Activated naive CD4-positive, alpha-beta T cell treated with Interleukin-2 at 50 U/mL for 16 hours (primary cell): ENCODE data around the gene BCAS4.
"Not testable (repeated sequence)": the region's sequence is repeated elsewhere in the genome, so short reads cannot be mapped to it uniquely, and the experiment has no call there.

Experiments
- DNase-seq: peaks from one replicate; pipeline ENCODE4 v3.0.0-alpha.2; 2020

The BCAS4 gene

GRCh38 chr20:50879649-50880550 lies 85.0 kb downstream of the BCAS4 start:
- no peak for DNase-seq

- not testable (repeated sequence) for DNase-seq
Measured at GRCh38 chr20:50881759-50882424, 87.0 kb downstream of the BCAS4 start.

- DNase-seq, result no peak
Measured at GRCh38 chr20:50883856-50884255, 89.0 kb downstream of the BCAS4 start.

GRCh38 chr20:50885068-50885467 lies 90.2 kb downstream of the BCAS4 start:
- DNase-seq, result no peak

GRCh38 chr20:50885781-50886180 lies 90.9 kb downstream of the BCAS4 start:
- no peak for DNase-seq

GRCh38 chr20:50886184-50886790 lies 91.4 kb downstream of the BCAS4 start:
- DNase-seq, result no peak

- DNase-seq, result no peak
Measured at GRCh38 chr20:50887576-50887975, 92.7 kb downstream of the BCAS4 start.

GRCh38 chr20:50891138-50891537 lies 96.3 kb downstream of the BCAS4 start:
- no peak for DNase-seq

- DNase-seq, result no peak
Measured at GRCh38 chr20:50892394-50892793, 97.5 kb downstream of the BCAS4 start.

- DNase-seq, result no peak
Measured at GRCh38 chr20:50893620-50894019, 98.8 kb downstream of the BCAS4 start.

GRCh38 chr20:50895111-50895830 lies 100.4 kb downstream of the BCAS4 start:
- no peak for DNase-seq

GRCh38 chr20:50898475-50898874 lies 103.6 kb downstream of the BCAS4 start:
- no peak for DNase-seq

GRCh38 chr20:50900261-50900660 lies 105.4 kb downstream of the BCAS4 start:
- DNase-seq, result no peak

- no peak for DNase-seq
Measured at GRCh38 chr20:50901301-50901700, 106.4 kb downstream of the BCAS4 start.

- DNase-seq, result no peak
Measured at GRCh38 chr20:50903353-50904051, 108.6 kb downstream of the BCAS4 start.

GRCh38 chr20:50904067-50904570 lies 109.3 kb downstream of the BCAS4 start:
- no peak for DNase-seq

GRCh38 chr20:50909413-50909812 lies 114.6 kb downstream of the BCAS4 start:
- no peak for DNase-seq

GRCh38 chr20:50911030-50911429 lies 116.2 kb downstream of the BCAS4 start:
- no peak for DNase-seq

GRCh38 chr20:50911716-50912115 lies 116.9 kb downstream of the BCAS4 start:
- no peak for DNase-seq

GRCh38 chr20:50913690-50914375 lies 119.0 kb downstream of the BCAS4 start:
- peak; percentile 13 for DNase-seq

- no peak for DNase-seq
Measured at GRCh38 chr20:50915424-50915823, 120.6 kb downstream of the BCAS4 start.

GRCh38 chr20:50916257-50916656 lies 121.4 kb downstream of the BCAS4 start:
- no peak for DNase-seq
